Caco-2 (cell line): Measurements from ENCODE around the gene ACTA1. TPM values are rescaled to one million over a fixed set of nuclear protein-coding genes. Genes with fewer than 3 reads are reported as not detected.

ENCODE experiments used
- BruUV-seq: library from RNA; stranded (reverse); fragments of 400-500 nt; replicated peaks from 2 replicates; lab custom pipeline; 2021; lab: Mats Ljungman, UMichigan
- CTCF ChIA-PET: fragments of 300-600 bp; sonication (Branson Sonifier 250); formaldehyde crosslinking; loops from one replicate; lab custom pipeline; 2022; ENCODE audit warnings: antibody characterized with exemption; lab: Charles Lee
- POLR2A ChIA-PET: fragments of 300-600 bp; sonication (Branson Sonifier 250); formaldehyde crosslinking; loops from one replicate; lab custom pipeline; 2022; ENCODE audit warnings: antibody characterized with exemption; lab: Charles Lee
- DNase-seq, 2 experiments: peaks; one replicate each; pipeline versions ENCODE4 v3.0.0 to v3.0.0-alpha.2; 2020 to 2022
- H3K27me3 ChIP-seq: replicated peaks from 2 replicates; pipeline ENCODE4 v1.6.0; 2011; ENCODE audit warnings: low read length; ENCODE audit not compliant: control insufficient read depth, insufficient read depth
- H3K36me3 ChIP-seq: 2 replicates; pipeline ENCODE4 v1.5.1; 2011; ENCODE audit warnings: low read length; ENCODE audit not compliant: control insufficient read depth, insufficient read depth
- H3K4me1 ChIP-seq: fragments of 250-450 bp; sonication (Bioruptor Pico); 2 replicates; pipeline ENCODE4 v1.5.1; 2020; ENCODE audit warnings: mild to moderate bottlenecking
- H3K4me3 ChIP-seq: 2 replicates; pipeline ENCODE4 v1.5.1; 2011; ENCODE audit warnings: low read depth, mild to moderate bottlenecking, control low read depth, low read length
- H3K9me3 ChIP-seq: fragments of 250-450 bp; sonication (Bioruptor Pico); 2 replicates; pipeline ENCODE4 v1.5.1; 2020; ENCODE audit warnings: mild to moderate bottlenecking, moderate library complexity
- H3K27ac Mint-ChIP-seq: one replicate; pipeline ENCODE4 v1.8.0; 2022; ENCODE audit warnings: mixed read lengths; ENCODE audit not compliant: unreplicated experiment
- H3K27me3 Mint-ChIP-seq: one replicate; pipeline ENCODE4 v1.8.0; 2022; ENCODE audit warnings: mixed read lengths; ENCODE audit not compliant: insufficient read depth, unreplicated experiment
- H3K36me3 Mint-ChIP-seq: one replicate; pipeline ENCODE4 v1.8.0; 2022; ENCODE audit warnings: mild to moderate bottlenecking, mixed read lengths; ENCODE audit not compliant: insufficient read depth, unreplicated experiment
- H3K4me1 Mint-ChIP-seq: one replicate; pipeline ENCODE4 v1.8.0; 2022; ENCODE audit warnings: low read depth, mixed read lengths; ENCODE audit not compliant: unreplicated experiment
- H3K4me3 Mint-ChIP-seq: one replicate; pipeline ENCODE4 v1.8.0; 2022; ENCODE audit warnings: mild to moderate bottlenecking, moderate library complexity, mixed read lengths; ENCODE audit not compliant: unreplicated experiment
- H3K9me3 Mint-ChIP-seq: one replicate; pipeline ENCODE4 v1.8.0; 2022; ENCODE audit warnings: mixed read lengths; ENCODE audit not compliant: unreplicated experiment
- intact Hi-C: fragments of 100-400 bp; cut with micrococcal nuclease; formaldehyde crosslinking; loops from one replicate; pipeline ENCODE4 v1.10.0; 2022; ENCODE audit not compliant: unreplicated experiment
- total RNA-seq: library from RNA; stranded (reverse); gene quantifications from 2 replicates; pipeline ENCODE4 v1.2.3, GENCODE V29; 2022
- TF ChIP-seq, protein P1 (sequence below), 2 experiments: fragments of 200-600 bp in 1 of 2; IDR thresholded peaks; 1 replicate in 1 of 2; 2 replicates in 1 of 2; pipeline versions ENCODE4 v1.5.1 to v1.8.0; 2011 to 2022; ENCODE audit warnings: antibody characterized with exemption in 1 of 2, control low read depth in 1 of 2, inconsistent platforms in 1 of 2, low read depth in 1 of 2, low read length in 1 of 2, mild to moderate bottlenecking in 1 of 2, moderate library complexity in 1 of 2; ENCODE audit not compliant: insufficient read depth in 1 of 2, severe bottlenecking in 1 of 2, unreplicated experiment in 1 of 2

ACTA1 gene
- total RNA-seq, 1 experiment from 2014 or later: 5.1 TPM

DNA sequence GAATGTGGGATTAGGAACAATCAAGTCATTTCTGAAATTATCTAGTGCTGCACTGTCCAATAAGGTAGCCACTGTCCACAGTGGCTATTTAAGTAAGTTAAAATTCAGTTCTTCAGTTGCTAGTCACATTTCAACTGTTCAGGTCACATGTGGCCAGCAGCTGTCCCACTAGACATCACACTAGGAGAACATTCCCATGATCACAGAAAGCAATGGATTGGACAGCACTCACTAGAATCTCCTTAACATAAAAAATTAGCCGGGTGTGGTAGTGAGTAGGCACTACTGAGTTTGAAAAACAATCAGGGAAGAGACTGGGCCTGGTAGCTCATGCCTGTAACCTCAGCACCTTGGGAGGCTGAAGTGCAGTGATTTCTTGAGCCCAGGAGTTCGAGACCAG, 40.6 kb upstream of the ACTA1 start:
- peaks cover 70% of the 10 kb centered on the region for H3K36me3 Mint-ChIP-seq
- DNase-seq: no peak
- BruUV-seq: no TSS peak
- peaks cover 4% of the 10 kb centered on the region for H3K4me1 Mint-ChIP-seq
- intact Hi-C loops: no loop called here
- POLR2A ChIA-PET: no interaction called here
- no peak overlapping the region for H3K4me3 Mint-ChIP-seq
- peaks cover 1% of the 10 kb centered on the region; the same call in 1 of the 2 replicates for H3K36me3 ChIP-seq
- H3K4me1 ChIP-seq: no peaks in the 10 kb centered on the region
- no peaks in the 10 kb centered on the region for H3K9me3 Mint-ChIP-seq
- H3K27me3 ChIP-seq: no peaks in the 10 kb centered on the region
- H3K9me3 ChIP-seq: no peaks in the 10 kb centered on the region
- no peak overlapping the region for H3K4me3 ChIP-seq
- CTCF ChIA-PET: no interaction called here
- no peaks in the 10 kb centered on the region for H3K27me3 Mint-ChIP-seq
- TF ChIP-seq, protein P1, sequence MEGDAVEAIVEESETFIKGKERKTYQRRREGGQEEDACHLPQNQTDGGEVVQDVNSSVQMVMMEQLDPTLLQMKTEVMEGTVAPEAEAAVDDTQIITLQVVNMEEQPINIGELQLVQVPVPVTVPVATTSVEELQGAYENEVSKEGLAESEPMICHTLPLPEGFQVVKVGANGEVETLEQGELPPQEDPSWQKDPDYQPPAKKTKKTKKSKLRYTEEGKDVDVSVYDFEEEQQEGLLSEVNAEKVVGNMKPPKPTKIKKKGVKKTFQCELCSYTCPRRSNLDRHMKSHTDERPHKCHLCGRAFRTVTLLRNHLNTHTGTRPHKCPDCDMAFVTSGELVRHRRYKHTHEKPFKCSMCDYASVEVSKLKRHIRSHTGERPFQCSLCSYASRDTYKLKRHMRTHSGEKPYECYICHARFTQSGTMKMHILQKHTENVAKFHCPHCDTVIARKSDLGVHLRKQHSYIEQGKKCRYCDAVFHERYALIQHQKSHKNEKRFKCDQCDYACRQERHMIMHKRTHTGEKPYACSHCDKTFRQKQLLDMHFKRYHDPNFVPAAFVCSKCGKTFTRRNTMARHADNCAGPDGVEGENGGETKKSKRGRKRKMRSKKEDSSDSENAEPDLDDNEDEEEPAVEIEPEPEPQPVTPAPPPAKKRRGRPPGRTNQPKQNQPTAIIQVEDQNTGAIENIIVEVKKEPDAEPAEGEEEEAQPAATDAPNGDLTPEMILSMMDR (IDR thresholded peaks at IDR 0.05; ENCODE audit: insufficient read depth in 1 of 2, low read depth in 1 of 2, low read length in 1 of 2, severe bottlenecking in 1 of 2, unreplicated experiment in 1 of 2): no peak
- H3K27ac Mint-ChIP-seq: no peak overlapping the region

DNA sequence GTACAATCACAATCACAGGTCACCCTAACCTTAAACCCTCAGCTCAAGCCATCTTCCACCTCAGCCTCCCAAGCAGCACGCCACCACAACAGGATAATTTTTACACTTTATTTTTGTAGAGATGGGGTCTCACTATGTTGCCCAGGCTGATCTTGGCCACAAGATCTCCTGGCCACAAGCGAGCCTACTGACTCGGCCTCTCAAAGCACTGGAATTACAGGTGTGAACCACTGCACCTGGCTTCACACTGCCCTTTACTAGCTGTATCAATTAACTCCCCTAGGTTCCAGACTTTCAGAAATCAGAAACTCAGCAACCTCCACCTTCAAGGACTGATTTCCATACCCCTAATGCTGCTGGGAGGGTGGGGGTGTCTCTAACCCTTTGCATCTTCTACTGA, 37.3 kb upstream of the ACTA1 start:
- BruUV-seq: no TSS peak
- Mint-ChIP-seq H3K36me3 (peaks cover 62% of the 10 kb centered on the region), H3K27ac (no peak overlapping the region), H3K27me3 (no peaks in the 10 kb centered on the region), H3K9me3 (no peaks in the 10 kb centered on the region), H3K4me1 (no peaks in the 10 kb centered on the region), H3K4me3 (no peak overlapping the region)
- H3K9me3 ChIP-seq: no peaks in the 10 kb centered on the region
- no peak for DNase-seq
- no peaks in the 10 kb centered on the region for H3K4me1 ChIP-seq
- H3K27me3 ChIP-seq: no peaks in the 10 kb centered on the region
- intact Hi-C loops: no loop called here
- TF ChIP-seq, protein P1 (IDR thresholded peaks at IDR 0.05; ENCODE audit: insufficient read depth in 1 of 2, low read depth in 1 of 2, low read length in 1 of 2, severe bottlenecking in 1 of 2, unreplicated experiment in 1 of 2): no peak
- H3K36me3 ChIP-seq: peaks cover 1% of the 10 kb centered on the region; the same call in 1 of the 2 replicates
- no peak overlapping the region for H3K4me3 ChIP-seq
- ChIA-PET POLR2A (no interaction called here), CTCF (no interaction called here)

DNA sequence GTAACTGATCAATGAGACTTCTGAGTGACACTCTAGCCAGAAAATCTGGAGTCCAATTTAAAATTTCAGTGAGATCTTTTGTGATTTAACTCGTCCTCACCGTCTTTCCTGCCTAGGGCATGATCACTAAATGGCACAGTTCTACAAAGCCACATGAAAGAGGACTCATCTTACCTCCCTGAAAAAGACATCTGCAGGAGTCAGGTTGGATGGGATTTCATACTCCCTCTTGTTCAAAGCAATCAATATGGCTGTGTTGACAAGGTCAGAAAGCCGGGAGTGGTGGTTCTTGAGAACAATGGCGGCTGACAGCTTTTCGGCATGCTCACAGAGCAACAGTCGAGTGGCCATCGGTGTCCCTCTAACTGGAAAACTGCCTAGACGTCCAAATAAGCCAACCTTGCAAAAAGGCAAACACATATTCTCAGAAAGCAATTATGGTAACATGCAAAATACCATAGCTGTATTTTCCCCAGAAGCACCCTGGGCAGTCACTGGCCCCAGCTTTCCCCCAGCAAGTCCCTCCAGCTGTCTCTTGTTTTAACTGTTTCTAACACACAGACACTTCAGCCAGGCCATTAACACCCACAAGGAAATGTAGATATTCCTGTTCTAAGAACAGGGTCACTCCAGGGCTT, 36.6 kb upstream of the ACTA1 start:
- intact Hi-C loops: no loop called here
- CTCF ChIA-PET: no interaction called here

More for the DNA sequence above, 36.6 kb upstream of the ACTA1 start:
- H3K36me3 Mint-ChIP-seq: peaks cover 59% of the 10 kb centered on the region
- no peaks in the 10 kb centered on the region for H3K27me3 ChIP-seq
- no peak overlapping the region for H3K4me3 Mint-ChIP-seq
- DNase-seq: no peak
- H3K4me1 ChIP-seq: no peaks in the 10 kb centered on the region
- no peak overlapping the region for H3K27ac Mint-ChIP-seq
- H3K4me3 ChIP-seq: no peak overlapping the region
- H3K27me3 Mint-ChIP-seq: no peaks in the 10 kb centered on the region
- POLR2A ChIA-PET: no interaction called here
- H3K36me3 ChIP-seq: peaks cover 1% of the 10 kb centered on the region; the same call in 1 of the 2 replicates
- no peaks in the 10 kb centered on the region for H3K9me3 Mint-ChIP-seq
- no peaks in the 10 kb centered on the region for H3K9me3 ChIP-seq
- H3K4me1 Mint-ChIP-seq: no peaks in the 10 kb centered on the region
- no TSS peak for BruUV-seq
- TF ChIP-seq, protein P1 (IDR thresholded peaks at IDR 0.05; ENCODE audit: insufficient read depth in 1 of 2, low read depth in 1 of 2, low read length in 1 of 2, severe bottlenecking in 1 of 2, unreplicated experiment in 1 of 2): no peak
